Middle frontal gyrus (tissue), 1 donor: ENCODE results near the gene NR3C2.

ENCODE experiments used
- DNase-seq: peaks from one replicate; pipeline ENCODE4 v3.0.0-alpha.2; 2015; ENCODE audit warnings: low spot score; ENCODE audit errors: extremely low spot score

NR3C2 gene

GRCh38 chr4:148078061-148078460, 364.2 kb downstream of the NR3C2 start:
- no peak for DNase-seq

GRCh38 chr4:148077581-148077980, 364.6 kb downstream of the NR3C2 start:
- no peak for DNase-seq

- no peak for DNase-seq
These were observed 365.2 kb downstream of the NR3C2 start for GRCh38 chr4:148076964-148077363.

DNA sequence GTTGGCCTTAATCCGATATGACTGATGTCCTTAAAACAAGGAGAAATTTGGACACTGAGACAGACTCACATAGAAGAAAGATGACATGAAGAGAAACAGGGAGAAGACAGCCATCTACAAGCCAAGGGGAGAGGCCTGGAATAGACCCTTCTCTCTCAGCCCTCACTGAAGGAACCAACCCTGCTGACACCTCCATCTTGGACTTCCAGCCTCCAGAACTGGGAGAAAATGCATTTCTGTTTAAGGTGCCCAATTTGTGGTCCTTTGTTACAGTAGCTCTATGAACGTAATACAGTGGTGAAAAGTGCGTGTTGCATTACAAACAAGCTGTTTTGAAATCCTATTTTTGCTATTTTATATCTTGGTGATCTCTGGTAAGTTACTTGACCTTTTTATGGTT, 366.8 kb downstream of the NR3C2 start:
- no peak for DNase-seq

DNA sequence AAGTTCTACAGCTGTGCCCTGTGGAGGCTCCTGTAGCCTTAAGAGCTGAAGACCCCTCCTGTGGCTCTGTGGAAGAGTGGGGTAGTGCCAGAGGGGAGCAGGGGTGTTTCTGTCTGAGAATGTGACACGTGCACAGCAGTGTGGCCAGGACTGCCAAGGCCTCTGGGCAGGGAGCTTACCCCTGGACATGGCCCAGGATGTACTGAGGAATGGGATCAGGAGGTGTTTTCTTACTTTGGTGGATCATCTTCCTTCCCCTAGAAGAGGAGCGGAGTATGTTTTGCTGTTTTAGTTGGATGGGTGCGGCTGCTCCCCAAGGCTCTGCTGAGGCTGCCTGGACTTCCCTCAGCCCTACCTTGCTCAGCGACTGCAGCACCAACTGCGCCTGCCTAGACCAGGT, 367.8 kb downstream of the NR3C2 start:
- no peak for DNase-seq

DNA sequence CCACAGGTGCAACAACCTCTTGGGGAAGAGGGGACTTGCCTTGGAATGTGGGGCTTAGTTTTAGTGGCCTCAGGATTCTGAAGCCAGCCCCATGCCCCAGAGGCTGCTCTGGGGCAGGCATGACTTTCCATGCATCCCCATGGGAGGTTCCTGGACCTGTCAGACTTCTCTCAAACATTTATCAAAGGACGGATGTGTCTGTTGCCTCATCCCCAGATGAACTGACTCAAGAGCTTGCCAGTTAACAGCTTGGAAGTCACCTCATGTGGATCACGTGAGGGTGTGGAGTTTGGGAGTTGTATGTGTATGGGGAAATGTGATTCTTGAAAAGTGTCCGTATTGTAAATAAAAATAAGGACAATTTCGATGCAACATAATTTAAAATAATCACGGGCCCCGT, 368.9 kb downstream of the NR3C2 start:
- no peak for DNase-seq

- no peak for DNase-seq
These were observed 369.4 kb downstream of the NR3C2 start for GRCh38 chr4:148072789-148073188.

- DNase-seq = no peak
These were observed 371.2 kb downstream of the NR3C2 start for GRCh38 chr4:148071009-148071408.

- DNase-seq = no peak
These were observed 372.4 kb downstream of the NR3C2 start for GRCh38 chr4:148069895-148070178.

DNA sequence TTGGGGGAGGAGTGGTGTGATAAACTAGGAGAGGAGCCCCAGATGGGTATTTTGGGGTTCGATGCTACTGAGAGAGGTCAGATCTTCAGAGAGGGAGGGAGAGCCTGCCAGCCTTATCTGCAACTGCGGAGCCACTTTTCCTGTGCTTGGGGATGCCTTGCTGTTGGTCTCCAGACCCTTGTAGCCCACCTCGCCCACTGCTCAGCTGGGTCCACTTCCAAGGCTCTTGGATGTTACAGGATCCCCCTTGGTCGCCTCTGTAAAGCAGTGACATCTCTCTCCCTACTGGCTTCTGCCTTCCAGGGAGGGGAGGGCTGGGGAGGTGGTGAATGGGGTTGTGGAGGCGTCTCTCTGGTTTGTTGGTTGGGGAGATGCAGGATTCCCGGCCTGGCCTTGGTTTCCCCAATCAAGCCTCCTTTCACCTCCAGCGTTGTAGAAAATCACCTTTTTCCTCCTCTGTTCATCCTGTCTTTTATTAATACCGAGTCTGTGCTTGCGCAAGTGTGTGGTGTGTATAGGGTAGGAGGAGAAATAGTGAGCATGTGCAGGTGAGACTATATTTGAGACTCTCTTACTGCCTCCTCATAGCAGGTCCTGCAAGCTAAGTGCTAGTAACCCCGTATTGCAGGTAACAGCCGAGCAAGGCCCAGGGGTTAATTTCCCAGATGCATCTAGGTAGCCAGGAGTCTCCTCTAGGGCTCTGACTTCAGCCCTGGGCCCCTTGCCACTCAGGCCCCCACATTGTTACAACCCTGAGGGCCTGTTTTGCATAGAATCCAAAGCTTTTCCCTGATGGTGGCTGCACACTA, 372.9 kb downstream of the NR3C2 start:
- no peak for DNase-seq

- DNase-seq = no peak
These were observed 373.9 kb downstream of the NR3C2 start for GRCh38 chr4:148068065-148068911.

GRCh38 chr4:148067301-148067916, 374.8 kb downstream of the NR3C2 start:
- DNase-seq = no peak

DNA sequence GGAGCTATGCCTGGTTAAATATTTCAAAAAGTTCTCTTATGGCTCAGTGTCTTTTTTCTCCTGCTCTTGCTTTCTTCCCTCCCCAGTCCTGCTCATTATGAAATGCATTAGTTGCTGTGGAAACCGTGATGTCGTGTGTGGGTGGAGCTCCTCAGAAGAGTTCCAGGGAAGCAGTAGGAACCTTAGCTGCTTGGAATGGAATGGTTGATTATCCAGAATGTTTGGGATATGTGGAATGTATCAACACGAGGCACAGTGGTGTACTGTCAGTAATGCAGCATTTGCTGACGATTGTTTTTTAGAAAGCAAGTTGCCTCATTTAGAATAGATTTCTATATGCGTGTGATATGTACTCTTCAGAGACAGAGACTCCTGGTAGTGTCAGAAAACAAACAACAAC, 377.1 kb downstream of the NR3C2 start:
- DNase-seq = peak; percentile 65

DNA sequence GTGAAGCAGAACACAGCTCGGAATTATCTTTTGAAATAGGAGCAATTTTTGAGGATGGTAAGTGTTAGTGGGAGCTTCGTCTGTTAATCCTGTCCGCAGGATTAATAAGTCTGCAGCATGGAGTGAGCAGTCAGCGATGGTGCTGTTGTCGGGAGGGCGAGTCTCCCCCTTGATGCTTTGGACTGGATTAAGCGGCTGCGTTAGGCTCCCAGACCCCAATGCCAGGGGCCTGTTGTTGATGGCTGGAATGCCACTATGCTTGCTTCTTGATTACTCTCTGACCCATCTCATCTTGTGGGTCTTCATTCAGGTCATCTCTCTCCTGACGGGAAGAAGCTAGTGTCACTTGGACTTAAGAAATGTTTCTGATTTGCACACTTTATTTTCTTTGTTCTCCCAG, 377.8 kb downstream of the NR3C2 start:
- no peak for DNase-seq

- DNase-seq = no peak
These were observed 379.8 kb downstream of the NR3C2 start for GRCh38 chr4:148062301-148062950.

- no peak for DNase-seq
These were observed 380.4 kb downstream of the NR3C2 start for GRCh38 chr4:148061795-148062194.

- no peak for DNase-seq
These were observed 381.1 kb downstream of the NR3C2 start for GRCh38 chr4:148061141-148061481.

DNA sequence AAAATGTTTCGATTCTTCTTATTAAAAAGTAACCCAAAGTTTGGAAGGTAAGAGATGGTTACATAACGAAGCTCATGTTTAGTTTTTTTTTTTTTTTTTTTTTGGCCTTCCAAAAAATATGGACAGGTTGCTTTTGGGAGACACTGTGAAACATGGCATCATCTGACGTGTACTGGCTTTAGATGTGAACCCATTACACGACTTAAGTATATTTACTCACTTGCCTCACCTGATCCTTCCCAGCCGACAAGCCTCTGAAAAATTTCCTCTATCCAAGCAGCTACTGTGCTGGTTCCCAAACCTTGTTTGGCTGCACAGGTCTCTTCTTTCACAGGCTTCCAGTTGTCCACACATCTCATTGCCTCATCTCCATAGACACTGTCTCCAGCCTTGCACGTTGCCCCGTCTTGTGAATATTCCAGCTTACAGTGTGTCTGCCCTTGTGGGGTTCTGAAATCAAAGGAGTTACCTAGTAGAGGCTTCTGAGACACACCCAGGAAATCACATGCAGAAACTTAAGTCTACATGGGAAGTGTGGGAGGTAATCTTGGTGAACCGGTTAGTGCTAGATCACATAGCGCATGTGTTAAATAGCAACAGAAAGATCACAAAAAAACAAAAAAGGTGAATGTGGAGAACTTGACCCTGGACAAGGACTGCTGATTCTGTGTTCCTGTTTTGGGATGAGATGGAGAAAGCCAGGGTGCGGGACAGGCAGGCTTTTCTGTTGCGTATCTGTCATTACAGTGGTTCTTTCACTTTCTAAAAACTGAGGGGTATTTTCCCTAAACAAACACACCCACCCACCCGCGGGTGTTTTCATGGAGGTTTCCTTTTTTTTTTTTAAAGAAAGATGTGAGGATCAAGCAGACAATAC, 381.7 kb downstream of the NR3C2 start:
- DNase-seq = no peak

DNA sequence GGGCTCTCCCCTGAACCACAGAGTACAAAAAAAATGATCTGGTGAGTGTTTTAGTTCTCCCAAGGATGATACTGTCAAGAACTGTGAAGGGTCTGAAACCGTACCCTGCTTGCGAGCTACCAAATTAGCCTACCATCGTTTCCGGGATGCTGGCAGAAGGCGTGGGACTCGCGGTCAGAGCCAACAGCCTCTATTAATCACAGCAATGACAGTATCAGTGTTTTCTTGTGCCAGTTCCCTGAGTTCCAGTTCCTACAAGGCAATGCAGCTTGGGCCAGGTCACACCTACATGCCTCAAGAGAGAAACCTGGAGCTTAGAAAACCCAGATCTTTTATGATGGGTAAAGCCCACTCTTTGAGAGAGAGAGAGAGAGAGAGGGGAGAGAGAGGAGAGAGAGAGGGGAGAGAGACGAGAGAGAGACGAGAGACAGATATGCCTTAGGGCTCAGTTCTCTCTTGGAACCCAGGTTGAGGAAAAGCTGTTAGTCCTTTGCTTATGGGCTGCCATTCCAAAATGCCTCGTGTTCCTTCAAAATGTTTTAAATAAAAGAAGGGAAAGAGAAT, 382.5 kb downstream of the NR3C2 start:
- DNase-seq = no peak

GRCh38 chr4:148057984-148058859, 384.0 kb downstream of the NR3C2 start:
- DNase-seq = no peak
